ENCODE results near the gene RSPO4. TPM values are rescaled to one million over a fixed set of nuclear protein-coding genes. Genes with fewer than 3 reads are reported as not detected.

RSPO4 gene
- 1 to 10 TPM in 1 of 2 donors, not detected in 1; 1.8 TPM for total RNA-seq

- TF ChIP-seq POLR2A (IDR thresholded peaks at IDR 0.05) (no peak), POLR2AphosphoS5 (IDR thresholded peaks at IDR 0.05) (no peak)
- TF ChIP-seq, protein P1, sequence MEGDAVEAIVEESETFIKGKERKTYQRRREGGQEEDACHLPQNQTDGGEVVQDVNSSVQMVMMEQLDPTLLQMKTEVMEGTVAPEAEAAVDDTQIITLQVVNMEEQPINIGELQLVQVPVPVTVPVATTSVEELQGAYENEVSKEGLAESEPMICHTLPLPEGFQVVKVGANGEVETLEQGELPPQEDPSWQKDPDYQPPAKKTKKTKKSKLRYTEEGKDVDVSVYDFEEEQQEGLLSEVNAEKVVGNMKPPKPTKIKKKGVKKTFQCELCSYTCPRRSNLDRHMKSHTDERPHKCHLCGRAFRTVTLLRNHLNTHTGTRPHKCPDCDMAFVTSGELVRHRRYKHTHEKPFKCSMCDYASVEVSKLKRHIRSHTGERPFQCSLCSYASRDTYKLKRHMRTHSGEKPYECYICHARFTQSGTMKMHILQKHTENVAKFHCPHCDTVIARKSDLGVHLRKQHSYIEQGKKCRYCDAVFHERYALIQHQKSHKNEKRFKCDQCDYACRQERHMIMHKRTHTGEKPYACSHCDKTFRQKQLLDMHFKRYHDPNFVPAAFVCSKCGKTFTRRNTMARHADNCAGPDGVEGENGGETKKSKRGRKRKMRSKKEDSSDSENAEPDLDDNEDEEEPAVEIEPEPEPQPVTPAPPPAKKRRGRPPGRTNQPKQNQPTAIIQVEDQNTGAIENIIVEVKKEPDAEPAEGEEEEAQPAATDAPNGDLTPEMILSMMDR (IDR thresholded peaks at IDR 0.05) = no peak
- H3K27me3 ChIP-seq (replicated peaks; ENCODE audit: insufficient read depth) = peaks cover 2% of the 10 kb centered on the region
- H3K4me3 ChIP-seq = peak within 1 kb of the TSS in 1 of 2 donors; percentile 26
- no peaks in the 10 kb centered on the region for H3K4me1 ChIP-seq (replicated peaks)
- DNase-seq (ENCODE audit: low spot score) = no peak
- no peaks in the 10 kb centered on the region for H3K9me3 ChIP-seq
- intact Hi-C loops (cut with DNase I) = no loop called here
- no peaks in the 10 kb centered on the region for H3K36me3 ChIP-seq
- no peak within 1 kb of the TSS for H3K27ac ChIP-seq
- 4% methylated on average over 63 of the region's 88 CpGs for WGBS
Measured at GRCh38 chr20:1001911-1002681, at the start of gene RSPO4. Gene RSPO4, minus strand, starts transcription at chr20:1002311. Its CDS starts 147 bp downstream, at chr20:1002164.

- DNase-seq (ENCODE audit: low spot score) = no peak
- no peaks in the 10 kb centered on the region for H3K9me3 ChIP-seq
- TF ChIP-seq POLR2AphosphoS5 (IDR thresholded peaks at IDR 0.05) = no peak
- TF ChIP-seq POLR2A (IDR thresholded peaks at IDR 0.05) = no peak
- TF ChIP-seq, protein P1 (IDR thresholded peaks at IDR 0.05) = no peak
Measured at GRCh38 chr20:1050440-1050839, 48.3 kb upstream of the RSPO4 start.

GRCh38 chr20:1045860-1046418 lies 43.8 kb upstream of the RSPO4 start:
- WGBS = 87% methylated on average over 3 of the region's 3 CpGs
- intact Hi-C loops (cut with DNase I) = no loop called here
- Histone ChIP-seq H3K4me1 (replicated peaks) (no peaks in the 10 kb centered on the region), H3K27ac (no peak overlapping the region), H3K9me3 (no peaks in the 10 kb centered on the region), H3K4me3 (no peak overlapping the region), H3K27me3 (replicated peaks; ENCODE audit: insufficient read depth) (no peaks in the 10 kb centered on the region), H3K36me3 (no peaks in the 10 kb centered on the region)
- TF ChIP-seq POLR2A (IDR thresholded peaks at IDR 0.05) (no peak), POLR2AphosphoS5 (IDR thresholded peaks at IDR 0.05) (no peak)
- TF ChIP-seq, protein P1 (IDR thresholded peaks at IDR 0.05) = no peak
- no peak for DNase-seq (ENCODE audit: low spot score)

More at GRCh38 chr20:1050440-1050839, 48.3 kb upstream of the RSPO4 start:
- intact Hi-C loops (cut with DNase I) = no loop called here
- no peak overlapping the region for H3K4me3 ChIP-seq
- no peak overlapping the region for H3K27ac ChIP-seq
- H3K36me3 ChIP-seq = no peaks in the 10 kb centered on the region
- no peaks in the 10 kb centered on the region for H3K27me3 ChIP-seq (replicated peaks; ENCODE audit: insufficient read depth)
- 83% methylated on average over 6 of the region's 6 CpGs for WGBS
- no peaks in the 10 kb centered on the region for H3K4me1 ChIP-seq (replicated peaks)

DNA sequence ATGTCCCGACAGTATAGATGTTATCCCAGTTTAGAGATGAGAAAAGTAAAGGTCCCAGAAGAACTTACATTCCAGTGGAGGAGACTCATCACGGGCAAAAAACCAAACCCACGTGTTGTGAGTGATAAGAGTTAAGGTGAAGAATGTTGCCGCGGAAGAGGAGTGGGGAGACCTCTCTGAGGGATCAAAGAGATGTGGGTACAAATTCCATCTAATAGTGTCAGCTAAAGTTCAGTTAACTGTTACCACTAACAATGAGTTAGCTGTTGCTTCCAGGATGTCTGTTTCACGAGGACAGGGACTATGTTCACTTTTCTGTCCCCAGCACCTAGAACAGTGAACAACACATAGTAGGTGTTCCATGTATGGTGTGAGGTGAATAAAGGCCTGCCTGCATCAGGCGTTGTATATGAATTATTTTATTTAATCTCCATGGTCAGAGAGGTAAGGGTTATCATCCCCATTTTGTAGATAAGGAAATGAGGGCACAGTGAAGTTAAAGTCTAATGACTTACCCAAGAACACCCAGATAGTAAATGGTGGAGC lies 39.8 kb upstream of the RSPO4 start:
- 70% methylated on average over 7 of the region's 7 CpGs for WGBS
- Histone ChIP-seq H3K27ac (no peak overlapping the region), H3K27me3 (replicated peaks; ENCODE audit: insufficient read depth) (no peaks in the 10 kb centered on the region), H3K36me3 (no peaks in the 10 kb centered on the region), H3K4me3 (no peak overlapping the region), H3K9me3 (no peaks in the 10 kb centered on the region), H3K4me1 (replicated peaks) (no peaks in the 10 kb centered on the region)
- no peak for DNase-seq (ENCODE audit: low spot score)
- intact Hi-C loops (cut with DNase I) = no loop called here
- TF ChIP-seq POLR2AphosphoS5 (IDR thresholded peaks at IDR 0.05) (no peak), POLR2A (IDR thresholded peaks at IDR 0.05) (no peak)
- TF ChIP-seq, protein P1 (IDR thresholded peaks at IDR 0.05) = no peak
